Measurements from ENCODE around the gene MUC5B. TPM values are rescaled to one million over a fixed set of nuclear protein-coding genes. Genes with fewer than 3 reads are reported as not detected.

MUC5B gene
- total RNA-seq, 2 donors from 2014 or later: 0.18 to 17.3 TPM

GRCh38 chr11:1196516-1197391 is 26.1 kb upstream of the MUC5B start:
- no peak for DNase-seq (ENCODE audit: low spot score)
- no peaks in the 10 kb centered on the region for H3K9me3 ChIP-seq
- WGBS: 74% methylated on average over 27 of the region's 28 CpGs
- H3K4me3 ChIP-seq: no peak overlapping the region
- peaks cover 10% of the 10 kb centered on the region for H3K4me1 ChIP-seq (replicated peaks)
- no peak overlapping the region for H3K27ac ChIP-seq
- H3K36me3 ChIP-seq: no peaks in the 10 kb centered on the region
- intact Hi-C loops (cut with DNase I): loop anchor here (5.0 kb wide), 1 partner anchor 386 kb away; no protein-coding TSS in a partner anchor
- H3K27me3 ChIP-seq (replicated peaks; ENCODE audit: insufficient read depth): peaks cover 12% of the 10 kb centered on the region
- no peak for TF ChIP-seq POLR2AphosphoS5 (IDR thresholded peaks at IDR 0.05)
- TF ChIP-seq POLR2A (IDR thresholded peaks at IDR 0.05): no peak
- TF ChIP-seq, protein P1, sequence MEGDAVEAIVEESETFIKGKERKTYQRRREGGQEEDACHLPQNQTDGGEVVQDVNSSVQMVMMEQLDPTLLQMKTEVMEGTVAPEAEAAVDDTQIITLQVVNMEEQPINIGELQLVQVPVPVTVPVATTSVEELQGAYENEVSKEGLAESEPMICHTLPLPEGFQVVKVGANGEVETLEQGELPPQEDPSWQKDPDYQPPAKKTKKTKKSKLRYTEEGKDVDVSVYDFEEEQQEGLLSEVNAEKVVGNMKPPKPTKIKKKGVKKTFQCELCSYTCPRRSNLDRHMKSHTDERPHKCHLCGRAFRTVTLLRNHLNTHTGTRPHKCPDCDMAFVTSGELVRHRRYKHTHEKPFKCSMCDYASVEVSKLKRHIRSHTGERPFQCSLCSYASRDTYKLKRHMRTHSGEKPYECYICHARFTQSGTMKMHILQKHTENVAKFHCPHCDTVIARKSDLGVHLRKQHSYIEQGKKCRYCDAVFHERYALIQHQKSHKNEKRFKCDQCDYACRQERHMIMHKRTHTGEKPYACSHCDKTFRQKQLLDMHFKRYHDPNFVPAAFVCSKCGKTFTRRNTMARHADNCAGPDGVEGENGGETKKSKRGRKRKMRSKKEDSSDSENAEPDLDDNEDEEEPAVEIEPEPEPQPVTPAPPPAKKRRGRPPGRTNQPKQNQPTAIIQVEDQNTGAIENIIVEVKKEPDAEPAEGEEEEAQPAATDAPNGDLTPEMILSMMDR (IDR thresholded peaks at IDR 0.05): no peak

DNA sequence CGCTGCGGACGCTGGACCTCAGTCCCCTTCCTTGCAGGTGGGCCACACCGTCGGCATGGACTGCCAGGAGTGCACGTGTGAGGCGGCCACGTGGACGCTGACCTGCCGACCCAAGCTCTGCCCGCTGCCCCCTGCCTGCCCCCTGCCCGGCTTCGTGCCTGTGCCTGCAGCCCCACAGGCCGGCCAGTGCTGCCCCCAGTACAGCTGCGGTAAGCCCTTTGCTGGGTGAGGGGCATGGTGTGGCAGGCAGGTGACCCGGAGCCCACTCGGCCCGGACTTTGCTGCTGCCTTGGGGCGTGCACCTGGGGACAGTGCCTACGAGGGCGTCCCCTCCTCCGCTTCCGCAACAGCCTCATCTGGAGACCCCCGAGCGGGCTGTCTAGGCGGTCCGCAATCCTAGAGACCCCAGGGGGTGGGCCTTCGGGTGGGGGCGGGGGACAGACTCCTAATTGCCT is 25.4 kb upstream of the MUC5B start:
- no peak overlapping the region for H3K27ac ChIP-seq
- no peak overlapping the region for H3K4me3 ChIP-seq
- no peaks in the 10 kb centered on the region for H3K9me3 ChIP-seq
- WGBS: 75% methylated on average over 20 of the region's 29 CpGs
- H3K4me1 ChIP-seq (replicated peaks): peaks cover 10% of the 10 kb centered on the region
- intact Hi-C loops (cut with DNase I): loop anchor here (5.0 kb wide), 1 partner anchor 385 kb away; no protein-coding TSS in a partner anchor
- TF ChIP-seq POLR2A (IDR thresholded peaks at IDR 0.05): no peak
- TF ChIP-seq, protein P1 (IDR thresholded peaks at IDR 0.05): no peak
- TF ChIP-seq POLR2AphosphoS5 (IDR thresholded peaks at IDR 0.05): no peak
- no peaks in the 10 kb centered on the region for H3K36me3 ChIP-seq
- peaks cover 12% of the 10 kb centered on the region for H3K27me3 ChIP-seq (replicated peaks; ENCODE audit: insufficient read depth)
- DNase-seq (ENCODE audit: low spot score): no peak

DNA sequence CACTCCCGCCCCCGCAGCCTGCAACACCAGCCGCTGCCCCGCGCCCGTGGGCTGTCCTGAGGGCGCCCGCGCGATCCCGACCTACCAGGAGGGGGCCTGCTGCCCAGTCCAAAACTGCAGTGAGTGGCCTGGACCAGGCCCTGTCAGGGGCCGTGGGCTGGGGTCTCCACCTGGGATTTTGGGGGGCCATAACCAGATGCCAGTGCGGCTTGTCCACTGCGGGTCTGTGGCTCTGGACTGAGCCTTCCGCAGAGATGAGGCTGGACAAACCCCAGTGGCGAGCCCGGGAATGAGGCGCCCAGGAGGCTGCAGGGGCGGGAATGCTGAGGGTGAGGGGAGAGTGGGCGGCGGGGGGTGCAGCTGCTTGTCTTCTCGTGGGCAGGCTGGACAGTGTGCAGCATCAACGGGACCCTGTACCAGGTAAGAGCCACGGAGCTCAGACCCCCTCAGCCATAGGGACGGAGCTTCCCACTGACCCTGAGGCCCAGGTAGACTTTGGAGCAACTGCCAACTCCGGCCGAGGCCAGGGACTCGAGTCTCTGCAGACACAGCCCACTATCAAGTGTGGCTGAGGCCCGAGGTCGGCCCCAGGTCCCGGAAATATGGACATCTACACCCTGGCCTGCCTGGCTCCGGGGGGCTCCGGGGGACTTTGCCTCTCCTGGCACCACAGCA is 24.8 kb upstream of the MUC5B start:
- no peak for DNase-seq (ENCODE audit: low spot score)
- TF ChIP-seq, protein P1 (IDR thresholded peaks at IDR 0.05): no peak
- TF ChIP-seq POLR2AphosphoS5 (IDR thresholded peaks at IDR 0.05): no peak
- TF ChIP-seq POLR2A (IDR thresholded peaks at IDR 0.05): no peak
- Histone ChIP-seq H3K4me1 (replicated peaks) (peaks cover 10% of the 10 kb centered on the region), H3K9me3 (no peaks in the 10 kb centered on the region), H3K4me3 (no peak overlapping the region), H3K27me3 (replicated peaks; ENCODE audit: insufficient read depth) (peaks cover 12% of the 10 kb centered on the region), H3K36me3 (no peaks in the 10 kb centered on the region), H3K27ac (no peak overlapping the region)
- intact Hi-C loops (cut with DNase I): loop anchor here (5.0 kb wide), 1 partner anchor 384 kb away; no protein-coding TSS in a partner anchor
- WGBS: 83% methylated on average over 23 of the region's 33 CpGs

DNA sequence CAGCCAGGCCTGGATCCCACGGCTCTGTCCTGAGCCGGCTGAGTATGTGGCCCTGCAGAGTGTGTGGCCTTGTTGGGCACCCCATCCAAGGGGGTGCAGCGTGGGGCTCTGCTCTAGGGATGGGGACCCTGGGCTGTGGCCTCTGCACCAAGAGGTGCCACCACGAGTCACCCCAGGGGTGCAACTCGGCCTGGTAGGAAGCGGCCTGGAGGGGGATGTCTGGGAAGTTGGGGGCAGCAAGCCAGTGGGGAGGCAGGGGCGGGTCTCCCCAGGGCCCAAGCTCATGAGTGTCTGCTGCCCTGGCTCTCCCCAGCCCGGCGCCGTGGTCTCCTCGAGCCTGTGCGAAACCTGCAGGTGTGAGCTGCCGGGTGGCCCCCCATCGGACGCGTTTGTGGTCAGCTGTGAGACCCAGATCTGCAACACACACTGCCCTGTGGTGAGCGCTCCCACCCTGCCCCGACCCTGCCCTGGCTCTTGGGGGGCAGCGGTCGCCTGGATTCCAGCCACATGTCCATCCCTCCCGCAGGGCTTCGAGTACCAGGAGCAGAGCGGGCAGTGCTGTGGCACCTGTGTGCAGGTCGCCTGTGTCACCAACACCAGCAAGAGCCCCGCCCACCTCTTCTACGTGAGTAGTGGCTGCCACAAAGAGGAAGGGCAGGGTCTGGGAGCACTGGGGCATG is 24.2 kb upstream of the MUC5B start:
- H3K4me1 ChIP-seq (replicated peaks): peaks cover 10% of the 10 kb centered on the region
- no peak for TF ChIP-seq POLR2AphosphoS5 (IDR thresholded peaks at IDR 0.05)
- no peak for TF ChIP-seq POLR2A (IDR thresholded peaks at IDR 0.05)
- TF ChIP-seq, protein P1 (IDR thresholded peaks at IDR 0.05): no peak
- H3K9me3 ChIP-seq: no peaks in the 10 kb centered on the region
- intact Hi-C loops (cut with DNase I): loop anchor here (5.0 kb wide), 1 partner anchor 384 kb away; no protein-coding TSS in a partner anchor
- no peak overlapping the region for H3K4me3 ChIP-seq
- WGBS: 74% methylated on average over 26 of the region's 26 CpGs
- H3K27ac ChIP-seq: no peak overlapping the region
- peaks cover 12% of the 10 kb centered on the region for H3K27me3 ChIP-seq (replicated peaks; ENCODE audit: insufficient read depth)
- no peak for DNase-seq (ENCODE audit: low spot score)
- H3K36me3 ChIP-seq: no peaks in the 10 kb centered on the region

All from prostate gland (tissue), 2 donors.